Lower leg skin (tissue), 4 donors: ENCODE measurements around the gene FERMT1. TPM values are rescaled to one million over a fixed set of nuclear protein-coding genes. Genes with fewer than 3 reads are reported as not detected.

ENCODE experiments used
- DNase-seq, 2 donors: peaks; one replicate each; pipeline ENCODE4 v3.0.0-alpha.2; 2019; ENCODE audit warnings: low spot score in 2 of 2
- H3K4me3 ChIP-seq: fragments of 200-600 bp; sonication (generic); 2 replicates; pipeline ENCODE4 v1.5.1; 2017; ENCODE audit warnings: mild to moderate bottlenecking, low read depth; ENCODE audit not compliant: poor library complexity, severe bottlenecking
- POLR2A ChIP-seq, 2 donors: fragments of 450-650 bp; IDR thresholded peaks; one replicate each; pipeline ENCODE4 v1.6.1; 2016 to 2017; ENCODE audit warnings: antibody characterized with exemption in 2 of 2, mild to moderate bottlenecking in 1 of 2, moderate library complexity in 1 of 2
- WGBS, 2 donors: methylation state at CpG; one replicate each; pipeline ENCODE4 v1.1.5; 2018; 5-methylcytosine and 5-hydroxymethylcytosine counted together
- intact Hi-C: fragments of 100-400 bp; cut with DNase I; formaldehyde crosslinking; loops from one replicate; pipeline ENCODE4 v1.15.0; 2023; ENCODE audit warnings: low total_unique reads
- total RNA-seq, 4 donors: library from RNA; depleted of rRNA; stranded (reverse); fragments of >200 nt; gene quantifications; one replicate each; pipeline ENCODE4 v1.1.0, GENCODE V29; 2016
- TF ChIP-seq, protein P1 (sequence below), 3 donors: fragments of 450-650 bp; IDR thresholded peaks; one replicate each; pipeline ENCODE4 v1.5.1; 2016; ENCODE audit warnings: antibody characterized with exemption in 3 of 3, mild to moderate bottlenecking in 3 of 3, moderate library complexity in 2 of 3

FERMT1 gene
- total RNA-seq, 4 donors from 2014 or later, result 24.2 to 33.0 (median 27.8) TPM

DNA sequence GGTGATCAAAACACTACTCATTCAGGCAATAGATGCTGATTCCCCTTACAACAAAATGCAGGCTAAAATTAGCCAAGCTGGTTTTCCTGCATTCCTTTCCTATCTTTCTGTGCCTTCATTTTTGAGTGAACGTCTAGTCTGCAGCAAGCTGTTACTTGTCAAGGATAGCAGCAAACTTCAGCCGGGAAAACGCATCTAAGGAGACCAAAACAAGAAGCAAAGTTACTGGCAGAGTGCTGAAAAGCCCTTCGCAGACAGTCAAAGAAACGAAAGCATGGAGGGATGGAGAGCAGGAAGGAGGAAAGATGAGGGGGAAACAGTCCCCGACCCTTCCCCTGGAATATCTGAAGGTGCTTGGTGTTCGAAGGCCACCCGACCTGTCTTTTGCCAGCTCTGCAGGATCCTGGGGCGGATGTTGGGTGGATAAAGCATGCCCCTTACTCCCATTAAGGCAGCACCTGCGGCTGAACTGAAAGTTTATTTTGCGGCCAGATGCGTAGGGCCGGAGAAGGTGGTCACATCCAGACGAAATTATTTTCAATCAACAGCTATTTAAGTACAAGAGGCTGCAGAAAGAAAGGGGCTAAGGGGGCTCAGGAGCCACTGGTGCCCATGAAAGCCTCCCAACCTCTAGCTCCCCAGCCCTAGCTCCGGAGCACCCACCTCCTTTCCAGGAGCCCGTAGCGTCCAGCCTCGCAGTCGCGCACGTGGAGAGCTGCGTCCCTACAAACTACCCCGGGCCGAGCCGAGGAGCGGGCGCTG lies 538 bp downstream of the FERMT1 start:
- intact Hi-C loops, result no loop called here
- TF ChIP-seq POLR2A (IDR thresholded peaks at IDR 0.05), result no peak
- TF ChIP-seq, protein P1, sequence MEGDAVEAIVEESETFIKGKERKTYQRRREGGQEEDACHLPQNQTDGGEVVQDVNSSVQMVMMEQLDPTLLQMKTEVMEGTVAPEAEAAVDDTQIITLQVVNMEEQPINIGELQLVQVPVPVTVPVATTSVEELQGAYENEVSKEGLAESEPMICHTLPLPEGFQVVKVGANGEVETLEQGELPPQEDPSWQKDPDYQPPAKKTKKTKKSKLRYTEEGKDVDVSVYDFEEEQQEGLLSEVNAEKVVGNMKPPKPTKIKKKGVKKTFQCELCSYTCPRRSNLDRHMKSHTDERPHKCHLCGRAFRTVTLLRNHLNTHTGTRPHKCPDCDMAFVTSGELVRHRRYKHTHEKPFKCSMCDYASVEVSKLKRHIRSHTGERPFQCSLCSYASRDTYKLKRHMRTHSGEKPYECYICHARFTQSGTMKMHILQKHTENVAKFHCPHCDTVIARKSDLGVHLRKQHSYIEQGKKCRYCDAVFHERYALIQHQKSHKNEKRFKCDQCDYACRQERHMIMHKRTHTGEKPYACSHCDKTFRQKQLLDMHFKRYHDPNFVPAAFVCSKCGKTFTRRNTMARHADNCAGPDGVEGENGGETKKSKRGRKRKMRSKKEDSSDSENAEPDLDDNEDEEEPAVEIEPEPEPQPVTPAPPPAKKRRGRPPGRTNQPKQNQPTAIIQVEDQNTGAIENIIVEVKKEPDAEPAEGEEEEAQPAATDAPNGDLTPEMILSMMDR (IDR thresholded peaks at IDR 0.05), result no peak
- H3K4me3 ChIP-seq, result peak overlapping the region; percentile 21
- WGBS, 2 donors, result 5% methylated on average over 18 to 19 of the region's 27 CpGs
- DNase-seq, result peak in 1 of 2 donors; percentile 44

DNA sequence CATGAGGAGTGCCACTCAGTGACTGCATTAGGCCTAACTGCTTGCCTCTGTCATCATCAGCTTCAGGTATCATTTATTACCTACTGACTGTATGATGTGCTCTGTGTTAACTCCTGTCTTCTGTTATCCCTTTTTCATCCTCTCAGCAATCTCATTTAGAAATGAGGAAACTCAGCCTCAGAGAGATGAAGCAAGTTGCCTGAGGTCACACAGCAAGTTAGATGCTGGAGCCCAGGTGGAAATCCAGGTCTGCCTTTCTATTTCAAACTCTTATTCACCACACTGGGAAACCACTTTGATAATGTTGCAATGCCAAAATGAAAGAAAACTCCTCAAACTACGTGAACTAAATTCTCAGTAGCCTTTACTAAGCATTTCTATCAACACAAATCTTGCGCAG lies 1.3 kb downstream of the FERMT1 start:
- no peak for TF ChIP-seq POLR2A (IDR thresholded peaks at IDR 0.05)
- TF ChIP-seq, protein P1 (IDR thresholded peaks at IDR 0.05), result no peak
- 50 to 55% methylated on average over 2 of the region's 2 CpGs for WGBS, 2 donors
- DNase-seq, result no peak
- intact Hi-C loops, result no loop called here
- H3K4me3 ChIP-seq, result no peak overlapping the region

DNA sequence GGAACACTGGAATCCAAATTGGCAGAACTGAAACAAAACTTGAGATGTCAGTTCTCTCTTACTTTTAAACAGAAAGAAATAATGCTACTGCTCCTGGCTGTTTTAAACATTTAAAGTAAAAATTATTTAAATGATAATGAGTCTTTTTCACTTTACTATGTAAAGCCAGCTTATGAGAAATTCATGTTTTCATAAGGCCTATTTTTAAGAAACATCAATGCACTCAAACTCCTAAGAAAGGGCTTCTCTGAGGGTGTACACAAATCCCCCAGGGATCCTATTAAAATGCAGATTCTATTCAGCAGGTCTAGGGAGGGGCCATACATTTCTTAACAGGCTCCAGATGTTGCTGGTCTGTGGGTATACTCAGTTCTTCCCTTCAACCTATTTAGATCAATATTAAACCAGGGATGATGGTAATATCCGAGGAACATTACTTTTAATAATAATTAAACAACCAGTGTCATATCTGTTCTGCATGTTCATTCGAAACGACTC lies 2.3 kb downstream of the FERMT1 start:
- intact Hi-C loops, result no loop called here
- no peak for DNase-seq
- 63 to 65% methylated on average over 3 of the region's 3 CpGs for WGBS, 2 donors
- H3K4me3 ChIP-seq, result no peak overlapping the region
- TF ChIP-seq, protein P1 (IDR thresholded peaks at IDR 0.05), result no peak
- TF ChIP-seq POLR2A (IDR thresholded peaks at IDR 0.05), result no peak

DNA sequence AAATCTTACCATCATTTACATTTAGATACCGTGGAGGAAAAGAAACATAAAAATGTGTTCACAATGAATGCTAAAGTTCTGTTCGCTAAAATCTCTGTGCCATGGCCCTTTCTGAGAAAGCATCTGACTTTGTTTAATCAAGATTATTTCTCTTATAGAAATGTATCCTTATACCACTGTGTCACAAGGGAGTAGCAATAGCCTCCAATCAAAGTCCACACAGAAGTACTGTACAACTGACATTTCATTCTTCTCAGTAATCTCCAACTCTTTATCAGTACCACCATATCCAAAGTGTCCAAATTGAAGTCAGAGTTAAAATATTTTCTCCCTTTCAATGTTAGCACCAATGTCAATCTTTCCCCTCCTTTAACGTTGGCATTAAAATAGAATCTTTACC lies 6.1 kb downstream of the FERMT1 start:
- TF ChIP-seq, protein P1 (IDR thresholded peaks at IDR 0.05), result no peak
- TF ChIP-seq POLR2A (IDR thresholded peaks at IDR 0.05), result no peak
- intact Hi-C loops, result no loop called here
- DNase-seq, result no peak
- H3K4me3 ChIP-seq, result no peak overlapping the region
- WGBS, 2 donors, result 91 to 92% methylated on average over 3 of the region's 3 CpGs

- no peak for DNase-seq
- intact Hi-C loops, result no loop called here
- H3K4me3 ChIP-seq, result no peak overlapping the region
- 93 to 98% methylated on average over 3 of the region's 3 CpGs for WGBS, 2 donors
- no peak for TF ChIP-seq POLR2A (IDR thresholded peaks at IDR 0.05)
Measured at GRCh38 chr20:6115221-6115895, 7.5 kb downstream of the FERMT1 start.

DNA sequence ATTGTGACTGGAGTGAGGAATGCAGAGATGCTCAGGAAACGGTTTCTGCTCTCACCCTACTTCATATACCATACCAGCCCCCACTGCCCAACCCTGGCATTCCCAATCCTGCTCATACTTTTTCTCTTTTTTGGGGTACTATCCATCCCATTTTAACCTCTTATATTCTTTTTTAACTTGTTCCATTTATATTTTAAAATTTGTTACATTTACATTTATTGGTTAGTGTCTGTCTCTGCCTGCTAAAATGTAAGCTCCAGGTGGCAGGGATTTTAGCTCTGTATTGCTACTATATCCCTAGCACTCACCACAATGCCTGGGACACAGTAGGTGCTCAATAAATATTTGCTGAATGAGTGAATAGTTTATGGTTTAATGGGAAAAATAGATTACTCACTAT lies 8.1 kb downstream of the FERMT1 start:
- H3K4me3 ChIP-seq, result no peak overlapping the region
- TF ChIP-seq POLR2A (IDR thresholded peaks at IDR 0.05), result no peak
- TF ChIP-seq, protein P1 (IDR thresholded peaks at IDR 0.05), result no peak
- intact Hi-C loops, result no loop called here
- WGBS, 2 donors, result 72 to 76% methylated on average over 1 of the region's 1 CpG
- no peak for DNase-seq
